Activated B cell treated with CpG ODN at 0.5 μM for 24 hours (primary cell): ENCODE measurements around the gene JPH3. TPM values are rescaled to one million over a fixed set of nuclear protein-coding genes. Genes with fewer than 3 reads are reported as not detected.

Source experiments
- ATAC-seq: fragments of 200-7000 bp; cut with Tn5 transposase; one replicate; pipeline ENCODE4 v1.10.0; 2021; ENCODE audit warnings: low read depth, mild to moderate bottlenecking, moderate library complexity
- CTCF ChIA-PET: fragments of 350-600 bp; sonication (Branson Sonifier 250); formaldehyde crosslinking; loops from one replicate; lab custom pipeline; 2021; ENCODE audit warnings: antibody characterized with exemption; lab: Charles Lee
- POLR2A ChIA-PET: fragments of 350-600 bp; sonication (Branson Sonifier 250); formaldehyde crosslinking; loops from one replicate; lab custom pipeline; 2021; ENCODE audit warnings: antibody characterized with exemption; lab: Charles Lee
- DNase-seq: peaks from one replicate; pipeline ENCODE4 v3.0.0; 2022
- H3K27ac Mint-ChIP-seq: one replicate; pipeline ENCODE4 v1.8.0; 2020; ENCODE audit warnings: mixed read lengths
- H3K27me3 Mint-ChIP-seq: one replicate; pipeline ENCODE4 v1.8.0; 2021; ENCODE audit warnings: mixed read lengths
- H3K36me3 Mint-ChIP-seq: one replicate; pipeline ENCODE4 v1.8.0; 2021; ENCODE audit warnings: low read depth, mixed read lengths
- H3K4me1 Mint-ChIP-seq: one replicate; pipeline ENCODE4 v1.8.0; 2021; ENCODE audit warnings: mixed read lengths
- H3K4me3 Mint-ChIP-seq: one replicate; pipeline ENCODE4 v1.8.0; 2020; ENCODE audit warnings: mild to moderate bottlenecking, mixed read lengths
- H3K9me3 Mint-ChIP-seq: one replicate; pipeline ENCODE4 v1.8.0; 2020; ENCODE audit warnings: mixed read lengths
- CTCF ChIP-seq: fragments of 200-600 bp; IDR thresholded peaks from one replicate; pipeline ENCODE4 v1.8.0; 2022; ENCODE audit warnings: antibody characterized with exemption, mild to moderate bottlenecking
- intact Hi-C: fragments of 100-400 bp; cut with micrococcal nuclease; formaldehyde crosslinking; loops from one replicate; pipeline ENCODE4 v1.15.1; 2024
- total RNA-seq: library from RNA; stranded (reverse); gene quantifications from 2 replicates; pipeline ENCODE4 v1.2.3, GENCODE V29; 2022

Gene JPH3
- total RNA-seq, 1 donor from 2014 or later, result not detected

DNA sequence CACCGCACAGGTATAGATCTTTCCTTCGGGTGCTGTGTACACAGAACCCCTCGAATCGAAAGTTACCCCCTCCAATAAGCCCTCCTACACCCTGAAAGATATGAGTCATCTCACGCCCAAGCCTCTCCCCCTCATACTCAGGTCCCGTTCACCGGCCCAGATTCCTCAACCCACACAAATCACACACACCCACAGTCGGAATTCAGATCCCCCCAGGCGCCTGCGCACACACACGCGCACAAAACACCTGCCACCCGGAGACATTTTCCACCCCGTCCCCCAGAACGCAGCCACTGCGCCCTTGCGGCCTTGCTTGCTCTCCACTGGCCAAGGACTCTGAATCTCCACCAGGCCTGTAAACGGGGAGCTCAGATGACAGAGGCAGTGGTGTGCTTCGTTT, 4.9 kb downstream of the JPH3 start:
- no peak for DNase-seq
- Mint-ChIP-seq H3K9me3 (no peaks in the 10 kb centered on the region), H3K4me3 (no peak overlapping the region), H3K36me3 (no peaks in the 10 kb centered on the region), H3K27me3 (peaks cover 46% of the 10 kb centered on the region), H3K4me1 (peaks cover 9% of the 10 kb centered on the region), H3K27ac (no peak overlapping the region)
- intact Hi-C loops, result no loop called here
- ChIA-PET CTCF (no interaction called here), POLR2A (no interaction called here)
- ATAC-seq, result no peak
- no peak for TF ChIP-seq CTCF

- ATAC-seq (no peak), DNase-seq (no peak)
- Mint-ChIP-seq H3K36me3 (no peaks in the 10 kb centered on the region), H3K9me3 (no peaks in the 10 kb centered on the region), H3K27ac (no peak overlapping the region), H3K4me3 (no peak overlapping the region), H3K27me3 (peaks cover 46% of the 10 kb centered on the region), H3K4me1 (peaks cover 9% of the 10 kb centered on the region)
- CTCF ChIA-PET, result no interaction called here
- POLR2A ChIA-PET, result no interaction called here
- TF ChIP-seq CTCF, result no peak
- intact Hi-C loops, result no loop called here
These were observed 5.6 kb downstream of the JPH3 start for GRCh38 chr16:87607871-87608270.

GRCh38 chr16:87608400-87608985, 6.2 kb downstream of the JPH3 start:
- Mint-ChIP-seq H3K4me3 (no peak overlapping the region), H3K4me1 (peaks cover 4% of the 10 kb centered on the region), H3K9me3 (no peaks in the 10 kb centered on the region), H3K36me3 (no peaks in the 10 kb centered on the region), H3K27ac (no peak overlapping the region), H3K27me3 (peaks cover 40% of the 10 kb centered on the region)
- DNase-seq (no peak), ATAC-seq (no peak)
- POLR2A ChIA-PET, result no interaction called here
- TF ChIP-seq CTCF, result no peak
- intact Hi-C loops, result no loop called here
- CTCF ChIA-PET, result no interaction called here

- no peaks in the 10 kb centered on the region for H3K9me3 Mint-ChIP-seq
- no peaks in the 10 kb centered on the region for H3K36me3 Mint-ChIP-seq
- POLR2A ChIA-PET, result no interaction called here
- no peak overlapping the region for H3K27ac Mint-ChIP-seq
- DNase-seq (no peak), ATAC-seq (no peak)
- H3K27me3 Mint-ChIP-seq, result peaks cover 29% of the 10 kb centered on the region
- CTCF ChIA-PET, result no interaction called here
- no peaks in the 10 kb centered on the region for H3K4me1 Mint-ChIP-seq
- intact Hi-C loops, result no loop called here
- TF ChIP-seq CTCF, result no peak
- H3K4me3 Mint-ChIP-seq, result no peak overlapping the region
These were observed 7.7 kb downstream of the JPH3 start for GRCh38 chr16:87610026-87610425.

- no peak for DNase-seq
- POLR2A ChIA-PET, result no interaction called here
- H3K9me3 Mint-ChIP-seq, result no peaks in the 10 kb centered on the region
- TF ChIP-seq CTCF, result no peak
- ATAC-seq, result no peak
- H3K27me3 Mint-ChIP-seq, result peaks cover 19% of the 10 kb centered on the region
- CTCF ChIA-PET, result no interaction called here
- H3K36me3 Mint-ChIP-seq, result no peaks in the 10 kb centered on the region
- H3K27ac Mint-ChIP-seq, result no peak overlapping the region
- no peak overlapping the region for H3K4me3 Mint-ChIP-seq
- intact Hi-C loops, result no loop called here
- no peaks in the 10 kb centered on the region for H3K4me1 Mint-ChIP-seq
These were observed 9.1 kb downstream of the JPH3 start for GRCh38 chr16:87611456-87611855.
